K562 (cell line): ENCODE measurements around the gene DDAH2. TPM values are rescaled to one million over a fixed set of nuclear protein-coding genes. Genes with fewer than 3 reads are reported as not detected.

Source experiments
- ATAC-seq: fragments of 200-7000 bp; cut with Tn5 transposase; 3 replicates; pipeline ENCODE4 v1.9.1; 2020; ENCODE audit warnings: moderate library complexity
- BruUV-seq: library from RNA; stranded (reverse); fragments of 400-500 nt; replicated peaks from 2 replicates; lab custom pipeline; 2021; lab: Mats Ljungman, UMichigan
- CTCF ChIA-PET: fragments of 300-600 bp; formaldehyde crosslinking; extraction: SDS; loops from one replicate; lab custom pipeline; 2021; ENCODE audit warnings: low intra/inter-chr PET ratio; lab: Yijun Ruan, JAX
- POLR2A ChIA-PET: fragments of 300-600, 350-650 bp; sonication (Branson Sonifier 250); formaldehyde crosslinking; extraction: SDS; loops from one replicate; lab custom pipeline; 2021; ENCODE audit warnings: antibody characterized with exemption, inconsistent platforms; lab: Yijun Ruan, JAX
- DNase-seq, 4 experiments: peaks; one replicate each; pipeline versions ENCODE4 v3.0.0 to v3.0.0-alpha.2; 2011 to 2018; ENCODE audit warnings: low spot score in 3 of 4, mixed read lengths in 3 of 4; ENCODE audit errors: extremely low read depth in 1 of 4
- FAIRE-seq: peaks from 2 replicates; lab custom pipeline; 2011; peaks lifted over from hg19 to GRCh38; lab: Jason Lieb, UNC
- H2AFZ ChIP-seq: 2 replicates; pipeline ENCODE4 v1.6.0; 2011; ENCODE audit warnings: low read depth, low read length, control low read depth, inconsistent platforms
- H3K27ac ChIP-seq: fragments of 200-600 bp; 3 replicates; pipeline ENCODE4 v1.8.0; 2011; ENCODE audit warnings: low read depth, mild to moderate bottlenecking, control low read depth, inconsistent platforms, low read length, moderate library complexity, mixed read lengths; ENCODE audit errors: extremely low read depth
- H3K27me3 ChIP-seq, 2 experiments: fragments of 300-600 bp in 1 of 2; 2 replicates in 1 of 2; 3 replicates in 1 of 2; pipeline versions ENCODE4 v1.6.0 to v1.8.0; 2011; ENCODE audit warnings: inconsistent platforms in 2 of 2, low read length in 2 of 2, mild to moderate bottlenecking in 1 of 2, mixed read lengths in 1 of 2, moderate library complexity in 1 of 2; ENCODE audit not compliant: control insufficient read depth in 2 of 2, insufficient read depth in 2 of 2
- H3K36me3 ChIP-seq: fragments of 300-600 bp; 3 replicates; pipeline ENCODE4 v1.8.0; 2011; ENCODE audit warnings: mild to moderate bottlenecking, low read length, inconsistent platforms; ENCODE audit not compliant: control insufficient read depth, insufficient read depth
- H3K4me1 ChIP-seq, 2 experiments: fragments of 200-600 bp in 1 of 2; replicated peaks in 1 of 2; 2 replicates in 1 of 2; 3 replicates in 1 of 2; pipeline versions ENCODE4 v1.5.1 to v1.8.0; 2011; ENCODE audit warnings: inconsistent platforms in 2 of 2, low read length in 2 of 2, mild to moderate bottlenecking in 1 of 2, mixed read lengths in 1 of 2, moderate library complexity in 1 of 2; ENCODE audit not compliant: control insufficient read depth in 2 of 2, insufficient read depth in 2 of 2
- H3K4me2 ChIP-seq: 2 replicates; pipeline ENCODE4 v1.6.1; 2011; ENCODE audit warnings: low read length, control low read depth, inconsistent platforms, mixed read lengths; ENCODE audit not compliant: insufficient read depth
- H3K4me3 ChIP-seq: fragments of 200-600 bp; sonication (generic), shearing (Covaris generic); 2 replicates; pipeline ENCODE4 v1.5.1; 2016; ENCODE audit warnings: control low read depth, inconsistent platforms
- H3K79me2 ChIP-seq: fragments of 200-600 bp; 3 replicates; pipeline ENCODE4 v1.8.0; 2011; ENCODE audit warnings: low read length, inconsistent platforms; ENCODE audit not compliant: control insufficient read depth, insufficient read depth
- H3K9ac ChIP-seq, 2 experiments: 2 replicates each; pipeline versions ENCODE4 v1.6.0 to v1.6.1; 2011; ENCODE audit warnings: low read depth in 2 of 2, low read length in 2 of 2, control low read depth in 1 of 2, inconsistent platforms in 1 of 2, mild to moderate bottlenecking in 1 of 2, mixed read lengths in 1 of 2; ENCODE audit not compliant: insufficient read depth in 1 of 2
- H3K9me1 ChIP-seq: one replicate; pipeline ENCODE4 v1.6.0; 2011; ENCODE audit warnings: inconsistent platforms, mild to moderate bottlenecking, low read length, moderate library complexity; ENCODE audit not compliant: control insufficient read depth, insufficient read depth
- H3K9me3 ChIP-seq: replicated peaks from 2 replicates; pipeline ENCODE4 v1.5.1; 2011; ENCODE audit warnings: low read depth, low read length, inconsistent platforms; ENCODE audit not compliant: control insufficient read depth, insufficient read depth
- H4K20me1 ChIP-seq: replicated peaks from 2 replicates; pipeline ENCODE4 v1.6.1; 2011; ENCODE audit warnings: low read length, inconsistent platforms, mixed read lengths; ENCODE audit not compliant: control insufficient read depth, insufficient read depth
- BRD9 ChIP-seq: fragments of 450-650 bp; IDR thresholded peaks from 2 replicates; pipeline ENCODE4 v1.6.1; 2018; ENCODE audit warnings: low read depth; ENCODE audit not compliant: partially characterized antibody
- CLOCK ChIP-seq: fragments of 250-450 bp; sonication (Bioruptor Pico); IDR thresholded peaks from 2 replicates; pipeline ENCODE4 v1.4.0; 2020; ENCODE audit warnings: mild to moderate bottlenecking, moderate library complexity, borderline replicate concordance
- GTF2E2 ChIP-seq: fragments of 200-800 bp; sonication (Bioruptor generic); IDR thresholded peaks from 2 replicates; pipeline ENCODE4 v1.6.1; 2016; ENCODE audit warnings: missing genetic modification characterization, missing compliant biosample characterization
- HNRNPL ChIP-seq: fragments of 200-400 bp; formaldehyde crosslinking; IDR thresholded peaks from 2 replicates; pipeline ENCODE4 v1.6.1; 2017; ENCODE audit warnings: low read depth, mild to moderate bottlenecking, low read length
- L3MBTL2 ChIP-seq: fragments of 450-650 bp; IDR thresholded peaks from 2 replicates; pipeline ENCODE4 v1.6.1; 2016; ENCODE audit warnings: mild to moderate bottlenecking, moderate library complexity
- NONO ChIP-seq, 2 experiments: fragments of 200-400 bp in 1 of 2; fragments of 450-650 bp in 1 of 2; formaldehyde crosslinking in 1 of 2; IDR thresholded peaks; 2 replicates each; pipeline ENCODE4 v1.6.1; 2017; ENCODE audit warnings: low read depth in 2 of 2, mild to moderate bottlenecking in 2 of 2, moderate library complexity in 2 of 2, low read length in 1 of 2
- TSHZ1 ChIP-seq: fragments of 250-450 bp; sonication (Bioruptor Pico); IDR thresholded peaks from 2 replicates; pipeline ENCODE4 v1.4.0; 2020; ENCODE audit warnings: mild to moderate bottlenecking, moderate library complexity
- ZBTB17 ChIP-seq: fragments of 450-650 bp; formaldehyde crosslinking; IDR thresholded peaks from 2 replicates; pipeline ENCODE4 v1.4.0; 2020; ENCODE audit warnings: mild to moderate bottlenecking
- ZNF311 ChIP-seq: fragments of 250-450 bp; sonication (Bioruptor Pico); IDR thresholded peaks from 2 replicates; pipeline ENCODE4 v1.4.0; 2020; ENCODE audit warnings: mild to moderate bottlenecking, moderate library complexity
- WGBS: fragments of 100-300 bp; shearing (Covaris generic); methylation state at CpG from one replicate; pipeline ENCODE4 v1.1.6; 2016; ENCODE audit warnings: low coverage, mixed read lengths; ENCODE audit not compliant: insufficient coverage; ENCODE audit errors: missing lambda C conversion rate; 5-methylcytosine and 5-hydroxymethylcytosine counted together
- in situ Hi-C: fragments of 300-500 bp; cut with MboI; formaldehyde crosslinking; loops from 4 replicates; pipeline ENCODE4 v1.15.0; 2018; ENCODE audit warnings: inconsistent platforms, mixed read lengths
- intact Hi-C: fragments of 100-400 bp; cut with micrococcal nuclease; formaldehyde crosslinking; loops from 2 replicates; pipeline ENCODE4 v1.14.2; 2022
- polyA plus RNA-seq, 8 experiments: library from polyadenylated mRNA; depleted of rRNA in 4 of 8; stranded (reverse) in 5 of 8; unstranded in 3 of 8; fragments of >200 nt; fragmentation: Nextera tagmentation in 2 of 8; fragmentation: Illumina TruSeq in 1 of 8; extraction: Ambion mirVana in 2 of 8; extraction: Trizol in 1 of 8; gene quantifications; 2 replicates each; pipeline versions ENCODE4 v1.2.1 to v1.2.3, GENCODE V29; 2011 to 2014; ENCODE audit warnings: inconsistent platforms in 1 of 8, missing spikeins in 1 of 8
- total RNA-seq, 7 experiments: library from RNA; depleted of rRNA in 6 of 7; stranded (reverse); fragments of >200 nt in 6 of 7; fragmentation: Illumina TruSeq in 2 of 7; extraction: Trizol in 2 of 7; gene quantifications; 2 replicates each; pipeline versions ENCODE4 v1.2.1 to v1.2.3, GENCODE V29; 2011 to 2021; ENCODE audit warnings: low replicate concordance in 1 of 7

Gene DDAH2
- total and polyA plus RNA-seq, 9 of the 15 experiments (the other 6 are each of a cell fraction or from before 2014, with no cell fraction given), result 1.8 to 45.4 (median 21.4) TPM

GRCh38 chr6:31765910-31766794 is 37.1 kb upstream of the DDAH2 start (continued):
- no peak for TF ChIP-seq GTF2E2

GRCh38 chr6:31765559-31765909 is 36.4 kb upstream of the DDAH2 start:
- Histone ChIP-seq H3K4me2 (no peak overlapping the region), H3K4me1 (peaks cover 16 to 44% of the 10 kb centered on the region in 2 experiments; a peak in 4 of 5 replicates), H3K27ac (no peak overlapping the region), H3K9me1 (peaks cover 4% of the 10 kb centered on the region), H4K20me1 (no peaks in the 10 kb centered on the region), H3K36me3 (peaks cover 36% of the 10 kb centered on the region; the same call in 2 of the 3 replicates), H2AFZ (no peak overlapping the region), H3K79me2 (no peaks in the 10 kb centered on the region), H3K9ac (peak overlapping the region in 1 of 2 experiments; percentile 72; a peak in 2 of 4 replicates), H3K9me3 (no peaks in the 10 kb centered on the region), H3K27me3 (no peaks in the 10 kb centered on the region), H3K4me3 (no peak overlapping the region)
- no peak for ATAC-seq
- no peak for DNase-seq
- ChIA-PET CTCF (interaction anchor here (1.4 kb wide), 1 partner anchor 85 kb away, joined by 4 read pairs; the partner anchor contains the start of gene LY6G5C), POLR2A (interaction anchor here (0.6 to 4.6 kb wide), 16 partner anchors 9 to 105 kb away, joined by 3 to 29 read pairs (median 3); partner anchors contain the start of genes C6orf47, CLIC1, HSPA1B and LSM2)
- intact Hi-C loops, result no loop called here
- WGBS, result 68% methylated on average over 9 of the region's 9 CpGs
- in situ Hi-C loops, result loop anchor here (5.0 kb wide), 1 partner anchor 78 kb away; no protein-coding TSS in a partner anchor
- FAIRE-seq, result no peak
- no TSS peak for BruUV-seq
- no peak for TF ChIP-seq CLOCK (CRISPR knock-in tag)
- no peak for TF ChIP-seq TSHZ1 (CRISPR knock-in tag)
- TF ChIP-seq ZNF311 (CRISPR knock-in tag), result no peak
- no peak for TF ChIP-seq HNRNPL
- TF ChIP-seq ZBTB17 (CRISPR knock-in tag), result no peak
- no peak for TF ChIP-seq L3MBTL2
- TF ChIP-seq BRD9, result no peak
- no peak for TF ChIP-seq NONO (IDR thresholded peaks at IDR 0.05; ENCODE audit: low read depth in 2 of 2, low read length in 1 of 2)
